ENCODE data around the gene POU5F1. TPM values are rescaled to one million over a fixed set of nuclear protein-coding genes. Genes with fewer than 3 reads are reported as not detected.

The POU5F1 gene
- total RNA-seq, 1 experiment from 2014 or later = not detected

DNA sequence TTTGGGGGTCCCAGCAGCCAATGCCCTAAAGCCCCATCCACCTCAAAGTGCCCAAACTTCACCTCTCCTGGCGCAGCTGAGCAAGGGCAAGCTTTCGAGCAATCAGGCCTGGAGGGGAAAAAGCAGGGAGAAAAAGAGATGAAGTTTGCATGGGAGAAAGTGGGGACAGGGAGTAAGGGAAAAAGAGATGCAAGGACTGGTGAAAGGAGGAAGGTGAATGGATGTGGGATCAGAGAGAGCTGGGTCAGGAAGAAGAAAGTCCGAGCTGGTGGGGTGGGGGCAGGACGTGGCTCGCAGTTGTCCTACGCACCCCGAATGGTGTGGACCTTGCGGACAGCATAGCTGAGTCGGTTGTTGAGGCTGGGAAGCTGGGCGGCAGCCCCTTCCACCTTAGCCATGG lies 25.1 kb downstream of the POU5F1 start:
- Mint-ChIP-seq H3K36me3 (ENCODE audit: insufficient read depth, unreplicated experiment) (peaks cover 14% of the 10 kb centered on the region), H3K27me3 (ENCODE audit: insufficient read depth, unreplicated experiment) (no peaks in the 10 kb centered on the region), H3K4me3 (ENCODE audit: unreplicated experiment) (no peak overlapping the region), H3K4me1 (ENCODE audit: low read depth, unreplicated experiment) (no peaks in the 10 kb centered on the region), H3K27ac (ENCODE audit: unreplicated experiment) (no peak overlapping the region), H3K9me3 (ENCODE audit: unreplicated experiment) (no peaks in the 10 kb centered on the region)
- Histone ChIP-seq H3K4me3 (ENCODE audit: low read depth, low read length) (no peak overlapping the region), H3K27me3 (replicated peaks; ENCODE audit: control insufficient read depth, insufficient read depth, low read length) (no peaks in the 10 kb centered on the region), H3K9me3 (no peaks in the 10 kb centered on the region), H3K36me3 (ENCODE audit: control insufficient read depth, insufficient read depth, low read length) (no peaks in the 10 kb centered on the region), H3K4me1 (no peaks in the 10 kb centered on the region)
- ChIA-PET POLR2A (no interaction called here), CTCF (no interaction called here)
- TF ChIP-seq CTCF (IDR thresholded peaks at IDR 0.05; ENCODE audit: insufficient read depth in 1 of 2, low read depth in 1 of 2, low read length in 1 of 2, severe bottlenecking in 1 of 2, unreplicated experiment in 1 of 2) = no peak
- no TSS peak for BruUV-seq (replicated peaks)
- no peak for DNase-seq
- intact Hi-C loops (cut with micrococcal nuclease; ENCODE audit: unreplicated experiment) = no loop called here

GRCh38 chr6:31144970-31145340 lies 25.5 kb downstream of the POU5F1 start:
- Mint-ChIP-seq H3K27ac (ENCODE audit: unreplicated experiment) (peak overlapping the region; percentile 60), H3K9me3 (ENCODE audit: unreplicated experiment) (no peaks in the 10 kb centered on the region), H3K27me3 (ENCODE audit: insufficient read depth, unreplicated experiment) (no peaks in the 10 kb centered on the region), H3K36me3 (ENCODE audit: insufficient read depth, unreplicated experiment) (peaks cover 12% of the 10 kb centered on the region), H3K4me1 (ENCODE audit: low read depth, unreplicated experiment) (peaks cover 1% of the 10 kb centered on the region), H3K4me3 (ENCODE audit: unreplicated experiment) (no peak overlapping the region)
- ChIA-PET POLR2A (no interaction called here), CTCF (no interaction called here)
- Histone ChIP-seq H3K4me1 (no peaks in the 10 kb centered on the region), H3K4me3 (ENCODE audit: low read depth, low read length) (no peak overlapping the region), H3K27me3 (replicated peaks; ENCODE audit: control insufficient read depth, insufficient read depth, low read length) (no peaks in the 10 kb centered on the region), H3K9me3 (no peaks in the 10 kb centered on the region), H3K36me3 (ENCODE audit: control insufficient read depth, insufficient read depth, low read length) (no peaks in the 10 kb centered on the region)
- BruUV-seq (replicated peaks) = no TSS peak
- no peak for TF ChIP-seq CTCF (IDR thresholded peaks at IDR 0.05; ENCODE audit: insufficient read depth in 1 of 2, low read depth in 1 of 2, low read length in 1 of 2, severe bottlenecking in 1 of 2, unreplicated experiment in 1 of 2)
- intact Hi-C loops (cut with micrococcal nuclease; ENCODE audit: unreplicated experiment) = no loop called here
- DNase-seq = no peak

GRCh38 chr6:31144296-31144969 lies 26.0 kb downstream of the POU5F1 start:
- CTCF ChIA-PET = interaction anchor here (0.6 to 1.5 kb wide), 3 partner anchors 57 to 239 kb away, joined by 3 to 5 read pairs (median 3); no protein-coding TSS in a partner anchor

More at GRCh38 chr6:31144296-31144969, 26.0 kb downstream of the POU5F1 start:
- no peaks in the 10 kb centered on the region for H3K9me3 Mint-ChIP-seq (ENCODE audit: unreplicated experiment)
- TF ChIP-seq CTCF (IDR thresholded peaks at IDR 0.05; ENCODE audit: insufficient read depth in 1 of 2, low read depth in 1 of 2, low read length in 1 of 2, severe bottlenecking in 1 of 2, unreplicated experiment in 1 of 2) = no peak
- H3K27me3 Mint-ChIP-seq (ENCODE audit: insufficient read depth, unreplicated experiment) = no peaks in the 10 kb centered on the region
- POLR2A ChIA-PET = no interaction called here
- Histone ChIP-seq H3K4me1 (no peaks in the 10 kb centered on the region), H3K9me3 (no peaks in the 10 kb centered on the region), H3K27me3 (replicated peaks; ENCODE audit: control insufficient read depth, insufficient read depth, low read length) (no peaks in the 10 kb centered on the region), H3K4me3 (ENCODE audit: low read depth, low read length) (no peak overlapping the region), H3K36me3 (ENCODE audit: control insufficient read depth, insufficient read depth, low read length) (no peaks in the 10 kb centered on the region)
- no peak for DNase-seq
- H3K4me1 Mint-ChIP-seq (ENCODE audit: low read depth, unreplicated experiment) = peaks cover 6% of the 10 kb centered on the region
- BruUV-seq (replicated peaks) = no TSS peak
- peak overlapping the region; percentile 60 for H3K27ac Mint-ChIP-seq (ENCODE audit: unreplicated experiment)
- H3K4me3 Mint-ChIP-seq (ENCODE audit: unreplicated experiment) = no peak overlapping the region
- peaks cover 9% of the 10 kb centered on the region for H3K36me3 Mint-ChIP-seq (ENCODE audit: insufficient read depth, unreplicated experiment)
- intact Hi-C loops (cut with micrococcal nuclease; ENCODE audit: unreplicated experiment) = no loop called here

Data from Caco-2 (cell line).